Ishikawa (cell line): ENCODE data around the gene KLHL36.

Experiments used
- CEBPB ChIP-seq: IDR thresholded peaks from 2 replicates; pipeline ENCODE4 v1.6.1; 2012
- CREB1 ChIP-seq: IDR thresholded peaks from 2 replicates; pipeline ENCODE4 v1.6.1; 2012; ENCODE audit warnings: low read depth
- EGR1 ChIP-seq: IDR thresholded peaks from 2 replicates; pipeline ENCODE4 v1.6.1; 2012
- EP300 ChIP-seq: IDR thresholded peaks from 2 replicates; pipeline ENCODE4 v1.6.1; 2012; ENCODE audit warnings: borderline replicate concordance
- FOXM1 ChIP-seq: IDR thresholded peaks from 2 replicates; pipeline ENCODE4 v1.6.1; 2012; ENCODE audit warnings: low read depth, borderline replicate concordance
- NFIC ChIP-seq: IDR thresholded peaks from 2 replicates; pipeline ENCODE4 v1.6.1; 2012
- RAD21 ChIP-seq: IDR thresholded peaks from 2 replicates; pipeline ENCODE4 v1.6.1; 2012; ENCODE audit warnings: low read depth
- TAF1 ChIP-seq: IDR thresholded peaks from 2 replicates; pipeline ENCODE4 v1.6.1; 2012; ENCODE audit warnings: low read depth, mild to moderate bottlenecking
- TCF12 ChIP-seq: IDR thresholded peaks from 2 replicates; pipeline ENCODE4 v1.6.1; 2012; ENCODE audit warnings: low read depth
- TEAD4 ChIP-seq: IDR thresholded peaks from 2 replicates; pipeline ENCODE4 v1.6.1; 2012
- YY1 ChIP-seq: IDR thresholded peaks from 2 replicates; pipeline ENCODE4 v1.6.1; 2012; ENCODE audit warnings: low read depth
- ZBTB7A ChIP-seq: IDR thresholded peaks from 2 replicates; pipeline ENCODE4 v1.6.1; 2012; ENCODE audit warnings: low read depth
- TF ChIP-seq, protein P1 (sequence below): IDR thresholded peaks from 2 replicates; pipeline ENCODE4 v1.6.1; 2012; ENCODE audit warnings: low read depth, mild to moderate bottlenecking
- TF ChIP-seq, protein P2 (sequence below): IDR thresholded peaks from 2 replicates; pipeline ENCODE4 v1.6.1; 2012
- TF ChIP-seq, protein P3 (sequence below): IDR thresholded peaks from 2 replicates; pipeline ENCODE4 v1.6.1; 2012

The KLHL36 gene

DNA sequence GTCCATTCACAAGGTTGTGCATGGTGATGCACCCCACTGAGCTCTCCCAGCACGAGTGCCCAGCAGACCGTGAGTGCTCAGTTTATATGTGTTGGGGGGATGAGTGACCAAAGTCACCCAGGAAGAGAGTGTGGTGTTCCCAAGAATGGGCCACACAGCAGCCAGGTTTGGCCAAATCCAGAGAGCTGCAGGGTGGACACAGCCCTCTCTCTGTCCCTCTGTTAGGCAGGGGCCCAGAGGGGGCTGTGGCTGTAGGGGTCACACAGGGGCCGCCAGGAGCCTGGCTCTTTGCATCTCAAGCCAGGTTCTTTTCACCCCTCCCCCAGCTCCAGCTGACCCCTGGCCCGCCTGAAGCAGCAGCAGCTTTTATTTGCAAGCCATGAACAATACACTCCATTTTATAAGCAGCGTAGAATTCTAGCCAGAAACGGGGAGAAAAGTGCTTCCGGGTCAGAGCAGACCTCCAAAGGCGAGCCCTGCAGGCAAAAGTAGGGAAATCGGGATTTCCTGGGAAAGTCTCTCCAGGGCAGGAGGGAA is 43.8 kb upstream of the KLHL36 start:
- TF ChIP-seq ZBTB7A, result no peak
- peak; percentile 62; the same call in 1 of the 2 replicates for TF ChIP-seq EP300
- TF ChIP-seq CREB1, result no peak
- peak; percentile 63 for TF ChIP-seq TCF12
- TF ChIP-seq CEBPB, result no peak
- no peak for TF ChIP-seq RAD21
- TF ChIP-seq, protein P1, sequence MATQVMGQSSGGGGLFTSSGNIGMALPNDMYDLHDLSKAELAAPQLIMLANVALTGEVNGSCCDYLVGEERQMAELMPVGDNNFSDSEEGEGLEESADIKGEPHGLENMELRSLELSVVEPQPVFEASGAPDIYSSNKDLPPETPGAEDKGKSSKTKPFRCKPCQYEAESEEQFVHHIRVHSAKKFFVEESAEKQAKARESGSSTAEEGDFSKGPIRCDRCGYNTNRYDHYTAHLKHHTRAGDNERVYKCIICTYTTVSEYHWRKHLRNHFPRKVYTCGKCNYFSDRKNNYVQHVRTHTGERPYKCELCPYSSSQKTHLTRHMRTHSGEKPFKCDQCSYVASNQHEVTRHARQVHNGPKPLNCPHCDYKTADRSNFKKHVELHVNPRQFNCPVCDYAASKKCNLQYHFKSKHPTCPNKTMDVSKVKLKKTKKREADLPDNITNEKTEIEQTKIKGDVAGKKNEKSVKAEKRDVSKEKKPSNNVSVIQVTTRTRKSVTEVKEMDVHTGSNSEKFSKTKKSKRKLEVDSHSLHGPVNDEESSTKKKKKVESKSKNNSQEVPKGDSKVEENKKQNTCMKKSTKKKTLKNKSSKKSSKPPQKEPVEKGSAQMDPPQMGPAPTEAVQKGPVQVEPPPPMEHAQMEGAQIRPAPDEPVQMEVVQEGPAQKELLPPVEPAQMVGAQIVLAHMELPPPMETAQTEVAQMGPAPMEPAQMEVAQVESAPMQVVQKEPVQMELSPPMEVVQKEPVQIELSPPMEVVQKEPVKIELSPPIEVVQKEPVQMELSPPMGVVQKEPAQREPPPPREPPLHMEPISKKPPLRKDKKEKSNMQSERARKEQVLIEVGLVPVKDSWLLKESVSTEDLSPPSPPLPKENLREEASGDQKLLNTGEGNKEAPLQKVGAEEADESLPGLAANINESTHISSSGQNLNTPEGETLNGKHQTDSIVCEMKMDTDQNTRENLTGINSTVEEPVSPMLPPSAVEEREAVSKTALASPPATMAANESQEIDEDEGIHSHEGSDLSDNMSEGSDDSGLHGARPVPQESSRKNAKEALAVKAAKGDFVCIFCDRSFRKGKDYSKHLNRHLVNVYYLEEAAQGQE, result no peak
- peak; percentile 25; the same call in 1 of the 2 replicates for TF ChIP-seq NFIC

DNA sequence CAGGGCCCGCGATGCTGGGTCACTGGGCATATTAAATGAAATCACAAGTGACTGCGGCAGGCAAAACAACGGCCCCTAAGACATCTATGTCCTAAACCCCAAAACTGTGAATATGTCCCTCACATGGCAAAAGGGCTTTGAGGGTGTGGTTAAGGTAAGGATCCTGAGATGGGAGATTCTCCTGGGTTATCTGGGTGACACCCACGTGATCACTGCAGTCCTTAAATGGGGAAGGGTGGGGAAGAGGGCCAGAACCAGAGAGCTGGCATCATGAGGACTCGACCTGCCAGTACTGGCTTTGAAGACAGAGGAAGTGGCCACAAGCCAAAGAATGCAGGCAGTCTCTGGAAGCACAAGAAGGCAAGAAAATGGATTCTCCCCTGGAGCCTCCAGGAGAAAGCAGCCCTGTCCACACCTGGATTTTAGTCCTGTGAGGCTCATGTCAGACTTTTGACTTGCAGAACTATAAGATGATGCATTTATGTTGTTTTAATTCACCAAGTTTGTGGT is 42.9 kb upstream of the KLHL36 start:
- TF ChIP-seq TEAD4, result no peak
- no peak for TF ChIP-seq ZBTB7A
- TF ChIP-seq TCF12, result no peak
- no peak for TF ChIP-seq RAD21
- no peak for TF ChIP-seq EGR1
- TF ChIP-seq, protein P1, result no peak
- TF ChIP-seq CREB1, result no peak
- no peak for TF ChIP-seq TAF1
- TF ChIP-seq EP300, result no peak
- TF ChIP-seq, protein P2, sequence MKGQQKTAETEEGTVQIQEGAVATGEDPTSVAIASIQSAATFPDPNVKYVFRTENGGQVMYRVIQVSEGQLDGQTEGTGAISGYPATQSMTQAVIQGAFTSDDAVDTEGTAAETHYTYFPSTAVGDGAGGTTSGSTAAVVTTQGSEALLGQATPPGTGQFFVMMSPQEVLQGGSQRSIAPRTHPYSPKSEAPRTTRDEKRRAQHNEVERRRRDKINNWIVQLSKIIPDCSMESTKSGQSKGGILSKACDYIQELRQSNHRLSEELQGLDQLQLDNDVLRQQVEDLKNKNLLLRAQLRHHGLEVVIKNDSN, result no peak
- TF ChIP-seq FOXM1, result no peak
- TF ChIP-seq, protein P3, sequence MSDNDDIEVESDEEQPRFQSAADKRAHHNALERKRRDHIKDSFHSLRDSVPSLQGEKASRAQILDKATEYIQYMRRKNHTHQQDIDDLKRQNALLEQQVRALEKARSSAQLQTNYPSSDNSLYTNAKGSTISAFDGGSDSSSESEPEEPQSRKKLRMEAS, result no peak
- TF ChIP-seq CEBPB, result no peak

DNA sequence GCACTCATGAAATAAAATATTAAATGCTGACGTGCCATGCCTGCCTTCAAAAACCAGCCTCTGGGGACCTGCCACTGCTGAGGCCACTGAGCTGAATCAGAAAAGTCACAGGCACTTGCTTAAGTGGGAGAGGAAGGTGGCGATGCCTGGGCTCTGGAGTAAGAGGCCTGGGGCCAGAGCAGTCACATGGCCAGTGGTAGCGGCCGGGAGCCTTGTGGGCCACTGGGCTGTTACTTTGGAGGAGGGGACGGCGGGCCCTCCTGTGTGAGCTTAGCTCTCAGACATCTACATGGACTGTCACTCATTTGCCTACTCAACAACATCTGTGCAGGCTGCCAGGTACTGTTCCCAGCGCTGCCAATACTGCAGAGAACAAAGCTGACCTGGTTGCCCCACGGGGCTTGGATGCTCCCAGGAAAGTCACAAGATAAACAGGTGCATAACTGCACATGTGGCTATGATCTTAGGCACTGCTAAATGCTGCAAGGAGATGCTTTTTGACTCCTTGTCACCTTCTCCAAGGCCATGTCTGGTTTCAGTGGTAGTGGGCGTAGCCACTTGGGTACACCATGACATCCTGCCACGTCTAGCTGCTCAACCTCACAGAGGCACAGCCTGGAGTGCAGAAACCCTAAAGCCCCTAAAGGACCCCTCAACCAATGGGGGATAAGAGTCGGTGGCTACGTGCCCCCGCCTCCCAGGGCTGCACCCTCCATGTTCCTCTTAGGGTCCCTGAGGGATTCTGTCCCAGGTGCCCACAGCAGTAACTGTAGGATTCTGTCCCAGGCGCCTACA is 42.0 kb upstream of the KLHL36 start:
- TF ChIP-seq TCF12 (no peak), CREB1 (no peak), TAF1 (no peak), CEBPB (no peak), YY1 (no peak), EGR1 (no peak), FOXM1 (no peak), TEAD4 (no peak), NFIC (no peak), ZBTB7A (no peak), RAD21 (no peak), EP300 (no peak)
- TF ChIP-seq, protein P1, result no peak
- TF ChIP-seq, protein P2, result no peak
- TF ChIP-seq, protein P3, result no peak

DNA sequence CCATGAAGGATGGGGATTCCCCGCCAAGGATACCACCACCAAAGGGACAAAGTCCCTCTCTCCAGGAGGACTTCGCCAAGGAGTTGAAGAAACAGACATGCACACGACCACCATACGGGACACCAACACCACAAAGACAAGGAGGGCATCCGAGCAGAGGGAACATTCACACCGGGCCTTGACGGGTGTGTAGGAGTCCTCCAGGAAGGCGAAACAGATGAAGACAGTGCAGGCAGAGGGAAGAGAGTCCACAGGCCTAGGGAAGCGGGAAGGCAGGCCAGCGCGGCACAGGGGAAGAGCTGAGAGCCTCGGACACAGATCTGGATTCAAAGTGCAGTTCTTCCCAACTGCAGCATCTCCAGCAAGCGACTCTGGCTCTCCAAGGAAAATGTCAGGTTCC is 41.2 kb upstream of the KLHL36 start:
- TF ChIP-seq EP300 (no peak), CREB1 (no peak), EGR1 (no peak), TEAD4 (no peak), YY1 (no peak), RAD21 (no peak), TAF1 (no peak), CEBPB (no peak), NFIC (no peak), ZBTB7A (no peak), FOXM1 (no peak), TCF12 (no peak)
- TF ChIP-seq, protein P3, result no peak
- TF ChIP-seq, protein P2, result no peak
- TF ChIP-seq, protein P1, result no peak
